Hematopoietic multipotent progenitor cell treated with erythropoietin and hydrocortisone succinate and interleukin-3 and kit ligand, for 17 days (in vitro differentiated cells): ENCODE measurements around the gene GGT6.

Experiments used
- DNase-seq: peaks from one replicate; pipeline ENCODE4 v3.0.0-alpha.2; 2015; ENCODE audit warnings: low spot score

Gene GGT6

DNA sequence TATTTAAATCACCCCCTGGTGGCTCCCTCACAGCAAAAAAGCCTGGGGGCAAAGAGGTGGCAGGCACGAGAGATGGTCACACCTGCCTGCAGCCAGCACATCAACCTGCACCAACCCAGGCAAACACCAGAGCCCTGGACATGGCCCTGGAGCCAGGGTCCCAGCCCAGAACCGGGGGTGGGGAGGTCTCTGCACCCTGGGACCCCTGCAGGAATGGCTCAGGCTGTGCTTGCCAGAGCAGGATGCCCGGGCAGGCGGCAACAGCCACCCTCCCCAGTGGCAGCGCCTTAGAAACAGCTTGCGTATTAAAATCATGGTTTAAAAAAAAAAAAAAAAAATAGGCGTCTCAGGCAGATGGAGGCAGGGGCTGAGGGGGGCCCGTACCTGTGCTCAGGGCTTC lies 21.4 kb downstream of the GGT6 start:
- DNase-seq, result no peak

- no peak for DNase-seq
Measured at GRCh38 chr17:4538236-4539002, 22.0 kb downstream of the GGT6 start.

GRCh38 chr17:4537451-4538235 lies 22.7 kb downstream of the GGT6 start:
- no peak for DNase-seq

DNA sequence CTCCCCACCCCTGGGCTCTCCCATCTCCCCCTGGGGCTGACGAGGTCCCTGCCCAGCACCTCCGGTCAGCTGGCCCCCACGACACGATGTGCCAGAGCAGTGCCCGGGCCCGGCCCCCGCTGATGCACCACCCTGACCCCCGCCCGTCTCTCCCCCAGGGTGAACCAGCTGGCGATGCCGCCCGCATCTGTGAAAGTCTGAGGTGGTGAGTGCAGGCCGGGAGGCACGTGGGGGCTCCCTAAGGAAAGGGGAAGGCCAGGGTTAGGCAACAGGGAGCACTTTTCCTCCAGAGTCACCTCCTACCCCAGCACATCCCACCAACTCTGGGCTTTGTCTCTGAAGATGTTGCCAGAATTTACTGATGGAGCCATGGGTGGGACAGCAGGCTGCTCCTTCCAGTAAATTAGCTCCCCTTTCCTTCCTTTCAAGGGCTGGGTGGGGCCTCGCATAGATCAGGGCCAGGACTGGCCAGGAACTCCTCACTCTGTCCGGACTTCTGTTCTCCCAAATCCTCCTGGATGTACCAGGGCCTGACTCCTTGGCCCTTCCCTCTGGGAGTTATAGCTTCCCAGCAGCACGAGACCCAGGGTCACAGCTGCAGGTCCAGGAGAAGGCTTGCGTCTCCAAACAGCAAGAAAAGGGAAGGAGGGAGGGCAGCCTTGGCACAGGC lies 23.5 kb downstream of the GGT6 start:
- DNase-seq, result no peak

DNA sequence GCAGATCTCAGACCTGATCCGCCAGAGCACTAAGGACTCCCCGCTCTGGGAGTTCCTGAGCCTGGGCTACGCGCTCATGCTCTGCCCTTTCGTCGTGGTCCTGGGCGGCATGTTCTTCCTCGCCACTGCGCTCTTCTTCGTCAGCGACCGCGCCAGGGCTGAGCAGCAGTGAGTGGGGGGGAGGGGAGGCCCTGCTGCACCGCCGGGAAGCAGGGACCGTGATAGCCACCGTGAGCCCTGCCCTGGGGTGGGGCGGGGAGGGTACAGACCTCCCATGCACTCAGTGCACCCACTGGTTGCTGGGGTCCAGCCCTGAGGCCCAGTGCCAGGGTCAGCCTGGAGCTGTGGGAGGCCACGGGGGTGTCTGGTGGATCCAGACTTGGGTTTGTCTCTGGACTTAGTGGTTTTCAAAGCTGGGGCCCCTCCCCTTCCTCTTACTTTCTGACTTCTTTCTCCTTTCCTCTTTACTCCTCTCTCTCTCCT lies 24.1 kb downstream of the GGT6 start:
- DNase-seq, result no peak

DNA sequence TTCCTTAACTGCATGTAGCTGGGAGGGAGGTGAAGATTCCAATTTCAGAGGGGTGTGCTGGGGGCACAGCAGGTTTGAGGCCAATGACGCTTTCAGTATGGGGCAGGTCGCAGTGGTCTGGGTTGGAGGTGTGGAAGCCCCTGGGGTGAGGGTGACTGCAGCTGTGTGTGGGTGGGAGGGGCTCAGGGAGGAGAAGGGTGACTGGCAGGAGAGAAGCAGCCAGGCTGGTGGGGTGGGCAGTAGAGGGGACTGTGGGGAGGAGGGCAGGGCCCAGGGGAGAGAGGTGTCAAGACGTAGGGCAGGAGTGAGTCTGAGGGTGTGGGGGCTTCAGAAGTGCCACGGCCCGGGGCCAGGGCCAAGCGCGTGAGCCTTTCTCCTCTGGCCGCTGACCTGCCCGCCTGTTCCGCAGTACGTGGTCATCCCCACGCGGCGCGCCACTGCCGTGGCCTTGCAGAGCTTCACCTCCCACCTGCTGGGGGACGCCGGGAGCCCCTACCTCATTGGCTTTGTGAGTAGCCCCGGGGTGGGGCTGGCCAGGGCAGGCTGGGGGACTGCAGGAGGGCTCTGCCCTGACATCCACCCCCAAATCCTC lies 24.6 kb downstream of the GGT6 start:
- no peak for DNase-seq

DNA sequence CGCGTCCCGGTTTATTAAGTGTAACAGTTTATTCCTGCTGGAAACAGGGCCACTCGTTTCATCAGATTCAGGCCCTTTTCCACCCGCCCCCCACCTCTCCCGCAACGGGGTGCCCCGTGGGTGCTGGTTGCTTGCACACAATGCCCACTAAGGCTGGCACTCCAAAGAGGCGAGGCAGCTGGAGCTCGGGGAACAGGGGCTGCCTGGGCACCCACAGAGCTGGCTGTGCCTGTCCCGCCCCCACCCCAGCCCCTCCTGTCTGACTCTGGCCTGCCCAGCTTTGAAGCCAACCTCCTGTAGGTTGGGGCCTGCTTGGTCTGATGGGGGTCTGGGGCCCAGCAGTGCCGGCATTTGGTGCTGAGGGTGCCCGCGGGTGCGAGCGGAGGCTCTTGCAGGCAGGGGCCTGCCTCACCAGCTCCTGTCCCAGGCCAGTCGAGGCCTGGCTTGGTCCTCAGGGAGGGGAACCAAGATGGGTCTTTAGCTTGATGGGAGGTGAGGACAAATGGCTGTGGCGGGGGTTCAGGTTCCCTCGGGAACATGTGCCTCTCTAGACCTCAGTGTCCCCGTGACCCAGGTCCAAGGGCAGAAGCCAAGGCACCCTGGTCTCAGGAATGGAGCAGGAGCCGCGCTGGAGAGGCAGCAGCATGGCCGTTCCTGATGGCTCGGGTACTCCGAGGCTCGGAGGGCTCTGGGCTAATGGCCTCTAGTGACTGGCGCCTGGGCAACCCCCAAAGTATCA lies 25.3 kb downstream of the GGT6 start:
- no peak for DNase-seq

DNA sequence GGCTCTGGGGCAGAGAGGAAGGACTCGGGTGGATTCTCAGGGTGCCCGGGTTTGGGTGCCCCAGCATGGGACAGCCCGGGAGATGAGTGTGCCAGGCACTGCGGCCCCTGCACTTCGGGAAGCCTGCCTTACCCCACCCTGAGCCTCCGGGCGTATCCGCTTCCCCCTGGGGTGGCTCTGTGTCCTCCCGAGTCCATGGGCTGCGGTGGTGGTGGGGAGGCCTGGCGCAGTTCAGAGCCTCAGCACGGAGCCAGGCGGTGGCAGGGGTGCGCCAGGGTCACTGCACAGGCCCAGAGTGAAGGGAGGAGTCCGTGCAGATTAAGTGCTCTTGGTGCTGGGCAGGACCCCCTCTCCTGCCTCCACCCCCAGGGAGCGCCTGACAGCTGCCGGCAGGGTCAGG lies 25.9 kb downstream of the GGT6 start:
- DNase-seq, result no peak

DNA sequence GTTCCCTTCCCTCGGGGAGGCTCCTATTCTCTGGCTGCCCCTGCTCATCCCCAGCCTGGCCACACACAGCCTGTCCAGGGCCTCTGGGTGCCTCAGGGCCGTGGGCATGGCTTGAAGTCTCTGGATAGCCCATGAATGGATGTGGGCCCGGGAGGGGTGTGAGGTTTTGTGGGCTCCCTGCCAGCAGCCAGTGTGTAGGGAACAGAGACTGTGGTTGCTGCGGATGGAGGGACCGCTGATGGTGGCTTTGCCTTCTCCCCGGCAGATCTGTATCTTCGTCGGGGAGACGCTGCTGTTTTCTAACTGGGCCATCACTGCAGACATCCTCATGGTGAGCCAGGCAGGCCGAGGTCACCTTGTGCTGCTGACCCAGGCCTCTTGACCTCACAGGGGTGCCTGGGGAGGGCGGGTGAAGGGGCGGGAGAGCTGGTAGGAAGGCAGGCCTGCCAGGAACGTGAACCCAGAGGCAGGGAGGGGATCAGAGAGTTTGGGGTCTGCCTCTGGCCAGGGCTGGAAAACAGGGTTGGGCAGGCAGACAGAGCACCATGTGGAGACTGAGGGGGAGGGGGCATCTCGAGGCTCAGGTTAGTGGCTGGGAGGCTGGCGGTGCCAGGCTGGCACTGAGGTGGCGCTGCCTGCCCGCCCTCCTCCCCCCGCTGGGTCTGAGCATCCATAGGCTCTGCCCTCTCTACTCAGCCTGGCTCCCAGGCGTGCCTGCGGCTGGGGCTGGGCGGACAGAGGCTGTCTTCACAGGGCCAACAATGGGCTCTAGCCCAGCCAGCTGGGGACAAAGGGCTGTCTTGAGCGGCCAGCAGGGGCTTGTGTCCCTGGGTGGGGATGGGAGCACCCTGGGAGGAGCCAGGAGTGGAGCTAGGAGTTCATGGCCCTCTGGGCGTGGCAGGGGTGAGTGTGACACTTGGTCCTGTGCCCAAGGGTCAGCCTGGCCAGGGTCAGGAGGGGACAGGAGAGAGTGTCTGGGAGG lies 26.6 kb downstream of the GGT6 start:
- DNase-seq, result no peak

GRCh38 chr17:4532860-4533522 lies 27.4 kb downstream of the GGT6 start:
- no peak for DNase-seq

GRCh38 chr17:4531988-4532736 lies 28.2 kb downstream of the GGT6 start:
- DNase-seq, result no peak

DNA sequence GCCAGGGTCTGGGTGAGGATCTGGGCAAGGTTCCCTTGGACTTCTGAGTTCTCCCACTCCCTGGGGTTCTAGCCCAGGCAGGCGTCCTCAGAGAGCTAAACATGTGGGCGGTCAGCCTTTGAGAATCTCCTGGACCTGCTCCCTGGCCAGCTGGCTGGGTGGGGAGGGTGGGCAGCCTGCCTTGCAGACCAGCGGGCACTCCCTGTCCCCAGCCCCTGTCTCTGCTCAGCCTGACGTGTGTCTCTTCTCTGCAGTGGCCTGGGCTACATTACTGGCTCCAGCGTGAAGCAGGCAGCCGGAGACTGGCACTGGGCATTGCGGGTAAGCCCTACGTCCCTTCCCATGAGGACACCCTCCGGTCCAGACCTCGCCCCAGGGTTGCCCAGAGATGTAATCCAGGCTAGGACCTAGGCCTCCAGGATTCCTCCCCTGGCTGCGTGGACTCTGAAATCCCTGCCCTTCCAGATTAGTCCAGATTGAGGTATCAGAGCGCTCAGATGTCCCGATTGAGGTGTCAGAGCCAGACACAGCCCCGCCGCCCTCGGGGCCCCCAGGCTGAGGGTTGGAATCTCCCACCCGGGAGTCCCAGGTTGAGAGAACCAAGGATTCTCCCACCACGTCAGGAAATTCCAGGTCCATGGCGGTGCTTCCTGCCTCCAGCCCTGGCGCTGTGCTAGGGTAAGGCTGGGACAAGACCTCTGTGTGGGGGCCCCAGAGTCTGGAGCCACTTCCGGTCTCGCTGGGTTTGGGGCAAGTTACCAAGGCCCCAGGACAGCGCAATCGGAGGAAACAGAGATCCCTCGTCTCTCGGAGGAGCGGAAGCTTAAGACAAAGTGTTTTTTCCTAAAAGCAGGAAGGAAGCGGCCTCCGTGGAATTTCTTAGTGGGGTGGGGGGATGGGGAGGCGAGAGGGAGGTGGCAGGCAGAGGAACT lies 29.3 kb downstream of the GGT6 start:
- DNase-seq, result no peak

DNA sequence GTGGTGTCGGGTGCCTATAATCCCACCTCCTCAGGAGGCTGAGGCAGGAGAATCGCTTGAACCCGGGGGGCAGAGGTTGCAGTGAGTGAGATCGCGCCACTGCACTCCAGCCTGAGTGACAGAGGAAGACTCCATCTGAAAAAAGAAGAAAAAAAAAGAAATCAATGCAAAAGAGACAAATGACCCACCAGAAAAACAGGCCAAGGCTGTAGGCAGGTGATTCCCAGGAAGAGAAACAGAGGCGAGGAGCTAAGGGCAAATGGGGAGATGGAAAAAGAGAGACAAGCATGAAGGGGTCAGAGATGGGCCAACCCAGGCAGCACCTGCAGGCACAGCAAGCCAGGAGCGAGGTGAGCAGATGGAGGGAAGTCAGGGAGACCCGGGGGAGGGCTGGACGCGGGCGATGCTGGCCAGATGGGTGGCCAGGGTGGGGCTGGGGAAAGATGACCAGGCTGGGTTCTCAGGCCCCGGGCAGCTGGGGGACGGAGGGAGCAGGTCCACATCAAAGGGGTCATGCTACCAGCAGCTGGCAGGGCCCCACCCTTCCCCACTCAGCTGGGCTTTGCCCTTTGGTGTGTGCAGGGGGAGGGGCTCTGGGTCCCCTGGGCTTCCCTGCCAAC lies 30.7 kb downstream of the GGT6 start:
- no peak for DNase-seq

- no peak for DNase-seq
Measured at GRCh38 chr17:4527566-4528125, 32.7 kb downstream of the GGT6 start.

- no peak for DNase-seq
Measured at GRCh38 chr17:4527134-4527533, 33.2 kb downstream of the GGT6 start.

- DNase-seq, result no peak
Measured at GRCh38 chr17:4525691-4526397, 34.5 kb downstream of the GGT6 start.

- DNase-seq, result no peak
Measured at GRCh38 chr17:4523946-4524345, 36.4 kb downstream of the GGT6 start.
